Adrenal gland (tissue), 12 donors: ENCODE measurements around the gene DHDDS. TPM values are rescaled to one million over a fixed set of nuclear protein-coding genes. Genes with fewer than 3 reads are reported as not detected.

ENCODE experiments used
- DNase-seq, 7 donors: peaks; one replicate each; pipeline ENCODE4 v3.0.0-alpha.2; 2019 to 2020
- H3K27ac ChIP-seq, 5 donors: fragments of 200-600 bp; sonication (generic) in 4 of 5; 1 replicate in 3 of 5; 2 replicates in 2 of 5; pipeline versions ENCODE4 v1.5.1 to v1.8.0; 2016 to 2020; ENCODE audit warnings: mild to moderate bottlenecking in 1 of 5
- H3K27me3 ChIP-seq: fragments of 200-600 bp; 2 replicates; pipeline ENCODE4 v1.8.0; 2021
- H3K36me3 ChIP-seq, 2 donors: fragments of 200-600 bp; replicated peaks in 1 of 2; 1 replicate in 1 of 2; 2 replicates in 1 of 2; pipeline versions ENCODE4 v1.5.1 to v1.8.0; 2018 to 2022
- H3K4me1 ChIP-seq, 2 donors: fragments of 200-600 bp; replicated peaks in 1 of 2; 1 replicate in 1 of 2; 2 replicates in 1 of 2; pipeline versions ENCODE4 v1.5.1 to v1.8.0; 2018 to 2021
- H3K4me3 ChIP-seq, 4 donors: fragments of 200-600 bp; sonication (generic) in 3 of 4; one replicate each; pipeline ENCODE4 v1.5.1; 2016 to 2018
- H3K9me3 ChIP-seq, 3 donors: fragments of 200-600 bp; sonication (generic) in 1 of 3; replicated peaks in 1 of 3; 1 replicate in 2 of 3; 2 replicates in 1 of 3; pipeline versions ENCODE4 v1.5.1 to v1.8.0; 2016 to 2021
- CTCF ChIP-seq, 6 experiments: fragments of 450-650 bp in 4 of 6; fragments of 200-600 bp in 2 of 6; sonication (generic) in 1 of 6; IDR thresholded peaks; 1 replicate in 5 of 6; 2 replicates in 1 of 6; pipeline versions ENCODE4 v1.5.1 to v1.8.0; 2016 to 2021; ENCODE audit warnings: antibody characterized with exemption in 6 of 6, mild to moderate bottlenecking in 2 of 6, moderate library complexity in 1 of 6
- POLR2A ChIP-seq, 2 donors: fragments of 450-650 bp; IDR thresholded peaks; one replicate each; pipeline ENCODE4 v1.6.1; 2017; ENCODE audit warnings: antibody characterized with exemption in 2 of 2, mild to moderate bottlenecking in 2 of 2, moderate library complexity in 1 of 2
- WGBS, 4 donors: extraction: QIAGEN DNeasy Blood & Tissue Kit in 2 of 4; methylation state at CpG; one replicate each; pipeline versions ENCODE4 v1.1.5 to v1.1.7; 2013 to 2017; 5-methylcytosine and 5-hydroxymethylcytosine counted together
- intact Hi-C, 2 donors: fragments of 100-400 bp; cut with DNase I; formaldehyde crosslinking; loops; one replicate each; pipeline versions ENCODE4 v1.14.1 to v1.15.0; 2022 to 2023
- polyA plus RNA-seq, 3 donors: library from polyadenylated mRNA; stranded (reverse); fragments of 200-250 nt in 2 of 3; fragments of 350-450 nt in 1 of 3; fragmentation: Illumina TruSeq in 1 of 3; extraction: RNeasy Lipid Tissue Mini Kit (QIAGEN cat#74804) in 1 of 3; gene quantifications; one replicate each; pipeline ENCODE4 v1.2.3, GENCODE V29; 2013 to 2014
- total RNA-seq, 9 donors: library from RNA; depleted of rRNA in 4 of 9; stranded (reverse); fragments of >200 nt in 4 of 9; fragments of 120-200 nt in 1 of 9; fragmentation: NEBNext Ultra II Directional in 1 of 9; extraction: Animal tissue kit (Norgen Biotek cat#: 25700) in 1 of 9; gene quantifications; one replicate each; pipeline versions ENCODE4 v1.1.0 to v1.2.4, GENCODE V29; 2013 to 2023
- donor health status: healthy with polysubstance abuse.
- donor health status: Bipolar disorder and iron deficiency.
- donor health status: DM: yes; HTN: yes; CAD: no.
- donor health status: DM: no; HTN: no; CAD: no.
- donor health status: DM: no; HTN: no; CAD: no.
- donor health status: DM: yes; HTN: yes; CAD: no.

DHDDS gene
- total and polyA plus RNA-seq, 12 donors: 24.0 to 77.2 (median 43.7) TPM

GRCh38 chr1:26478159-26478558 is 46.0 kb downstream of the DHDDS start:
- H3K4me3 ChIP-seq: no peak overlapping the region
- DNase-seq: no peak
- WGBS, 4 donors: 80 to 90% (median 85%) methylated on average over 3 of the region's 3 CpGs
- peaks cover 0 to 43% of the 10 kb centered on the region in 2 donors for H3K36me3 ChIP-seq
- TF ChIP-seq CTCF (IDR thresholded peaks at IDR 0.05): no peak
- no peak overlapping the region for H3K27ac ChIP-seq
- H3K9me3 ChIP-seq: no peaks in the 10 kb centered on the region
- H3K4me1 ChIP-seq: peaks cover 9 to 17% of the 10 kb centered on the region in 2 donors
- no peaks in the 10 kb centered on the region for H3K27me3 ChIP-seq
- intact Hi-C loops: no loop called here

- peaks cover 0 to 37% of the 10 kb centered on the region in 2 donors for H3K36me3 ChIP-seq
These were observed 46.9 kb downstream of the DHDDS start for GRCh38 chr1:26478988-26479387.

GRCh38 chr1:26482921-26483320 is 50.8 kb downstream of the DHDDS start:
- Histone ChIP-seq H3K4me3 (no peak overlapping the region), H3K27me3 (no peaks in the 10 kb centered on the region), H3K9me3 (no peaks in the 10 kb centered on the region), H3K36me3 (peaks cover 0 to 7% of the 10 kb centered on the region in 2 donors), H3K4me1 (no peaks in the 10 kb centered on the region), H3K27ac (no peak overlapping the region)
- 89 to 96% (median 92%) methylated on average over 2 of the region's 2 CpGs for WGBS, 4 donors
- DNase-seq: no peak
- no peak for TF ChIP-seq CTCF (IDR thresholded peaks at IDR 0.05)
- intact Hi-C loops: no loop called here

More at GRCh38 chr1:26478988-26479387, 46.9 kb downstream of the DHDDS start:
- Histone ChIP-seq H3K4me1 (peaks cover 2 to 9% of the 10 kb centered on the region in 2 donors), H3K9me3 (no peaks in the 10 kb centered on the region), H3K27ac (no peak overlapping the region), H3K4me3 (no peak overlapping the region), H3K27me3 (no peaks in the 10 kb centered on the region)
- TF ChIP-seq CTCF (IDR thresholded peaks at IDR 0.05) (no peak), POLR2A (IDR thresholded peaks at IDR 0.05) (no peak)
- WGBS, 4 donors: 87 to 96% (median 94%) methylated on average over 6 of the region's 6 CpGs
- intact Hi-C loops: no loop called here
- no peak for DNase-seq

GRCh38 chr1:26483980-26484379 is 51.9 kb downstream of the DHDDS start:
- H3K9me3 ChIP-seq: no peaks in the 10 kb centered on the region
- no peak for DNase-seq
- H3K27ac ChIP-seq: no peak overlapping the region
- peaks cover 0 to 5% of the 10 kb centered on the region in 2 donors for H3K36me3 ChIP-seq
- H3K4me3 ChIP-seq: no peak overlapping the region
- no peaks in the 10 kb centered on the region for H3K4me1 ChIP-seq
- WGBS, 4 donors: 72 to 78% (median 75%) methylated on average over 2 of the region's 2 CpGs
- no peaks in the 10 kb centered on the region for H3K27me3 ChIP-seq
- no peak for TF ChIP-seq POLR2A (IDR thresholded peaks at IDR 0.05)
- no peak for TF ChIP-seq CTCF (IDR thresholded peaks at IDR 0.05)
- intact Hi-C loops: no loop called here
